Activated T-helper 17 cell treated with anti-CD3 and anti-CD28 coated beads, Interleukin-2, amount 50 U/mL, for 72 hours (primary cell): ENCODE results near the gene KCNK13. TPM values are rescaled to one million over a fixed set of nuclear protein-coding genes. Genes with fewer than 3 reads are reported as not detected.
"Not testable (repeated sequence)": the region's sequence is repeated elsewhere in the genome, so short reads cannot be mapped to it uniquely, and the experiment has no call there.

Source experiments
- ATAC-seq: fragments of 150-1000 bp; cut with Tn5 transposase; replicated peaks from 2 replicates; pipeline ENCODE4 v1.10.0; 2021; ENCODE audit warnings: mild to moderate bottlenecking, moderate library complexity
- H3K27ac Mint-ChIP-seq: one replicate; pipeline ENCODE4 v1.8.0; 2022; ENCODE audit warnings: mixed read lengths
- H3K27me3 Mint-ChIP-seq: one replicate; pipeline ENCODE4 v1.8.0; 2022; ENCODE audit warnings: mixed read lengths
- H3K36me3 Mint-ChIP-seq: one replicate; pipeline ENCODE4 v1.8.0; 2022; ENCODE audit warnings: low read depth, mild to moderate bottlenecking, mixed read lengths
- H3K4me1 Mint-ChIP-seq: one replicate; pipeline ENCODE4 v1.8.0; 2022; ENCODE audit warnings: mixed read lengths
- H3K4me3 Mint-ChIP-seq: one replicate; pipeline ENCODE4 v1.8.0; 2022; ENCODE audit warnings: mild to moderate bottlenecking, mixed read lengths
- H3K9me3 Mint-ChIP-seq: one replicate; pipeline ENCODE4 v1.8.0; 2022; ENCODE audit warnings: mixed read lengths
- total RNA-seq, 2 donors: library from RNA; stranded (reverse); gene quantifications; one replicate each; pipeline ENCODE4 v1.2.3, GENCODE V29; 2022

The KCNK13 gene
- total RNA-seq, 2 donors from 2014 or later, result 0.11 to 0.30 TPM

- H3K36me3 Mint-ChIP-seq, result no peaks in the 10 kb centered on the region
- peaks cover 4% of the 10 kb centered on the region for H3K9me3 Mint-ChIP-seq
- peaks cover 15% of the 10 kb centered on the region for H3K27me3 Mint-ChIP-seq
- no peak for ATAC-seq
- H3K4me3 Mint-ChIP-seq, result no peak overlapping the region
- no peak overlapping the region for H3K27ac Mint-ChIP-seq
- H3K4me1 Mint-ChIP-seq, result no peaks in the 10 kb centered on the region
Observed at GRCh38 chr14:90228478-90228877, 166.7 kb downstream of the KCNK13 start.

GRCh38 chr14:90229942-90230341 is 168.1 kb downstream of the KCNK13 start:
- peaks cover 15% of the 10 kb centered on the region for H3K27me3 Mint-ChIP-seq
- not testable (repeated sequence) for H3K36me3 Mint-ChIP-seq, ATAC-seq, H3K27ac Mint-ChIP-seq, H3K4me1 Mint-ChIP-seq, H3K9me3 Mint-ChIP-seq, H3K4me3 Mint-ChIP-seq

Other genes starting within 250 kb of the KCNK13 start
- gene EFCAB11, start 107.3 kb upstream of the KCNK13 start, total RNA-seq, result 1 to 10 TPM; 5.5 to 9.4 TPM
- gene TDP1, start 106.1 kb upstream of the KCNK13 start, total RNA-seq, result 10 to 100 TPM; 82.8 to 98.3 TPM
- gene PSMC1, start 194.6 kb downstream of the KCNK13 start, total RNA-seq, result 100 to 1,000 TPM; 129 to 139 TPM